Cardiac fibroblast (primary cell): Measurements from ENCODE around the gene PIGP.

Experiments
- DNase-seq, 2 donors: peaks; one replicate each; pipeline versions ENCODE4 v3.0.0 to v3.0.0-alpha.2; 2010; ENCODE audit warnings: low read depth in 2 of 2
- H3K4me3 ChIP-seq, 2 donors: replicated peaks in 1 of 2; 1 replicate in 1 of 2; 2 replicates in 1 of 2; pipeline ENCODE4 v1.5.1; 2011; ENCODE audit warnings: low read depth in 2 of 2, low read length in 2 of 2, mild to moderate bottlenecking in 2 of 2, moderate library complexity in 1 of 2
- TF ChIP-seq, protein P1 (sequence below): IDR thresholded peaks from one replicate; pipeline ENCODE4 v1.5.1; 2011; ENCODE audit warnings: low read depth, mild to moderate bottlenecking, low read length, inconsistent platforms

PIGP gene

DNA sequence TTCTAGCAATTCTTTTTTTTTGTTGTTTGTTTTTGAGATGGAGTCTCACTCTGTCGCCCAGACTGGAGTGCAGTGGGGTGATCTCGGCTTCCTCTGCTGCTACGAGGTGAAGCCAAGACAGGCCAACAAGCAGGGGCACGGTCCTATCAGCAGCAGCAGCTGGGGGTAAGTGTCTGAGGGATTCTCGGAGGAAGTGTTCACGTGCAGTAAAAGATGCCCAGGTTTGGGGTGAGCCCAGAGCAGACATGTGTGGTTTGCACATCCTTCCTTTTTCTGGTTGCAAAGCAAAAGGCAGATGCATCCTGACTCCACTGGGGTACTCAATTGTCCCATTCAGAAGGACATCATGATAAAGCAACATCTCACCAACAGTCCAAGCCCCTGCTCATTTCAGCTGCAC is 27.7 kb downstream of the PIGP start:
- no peak for DNase-seq
- TF ChIP-seq, protein P1, sequence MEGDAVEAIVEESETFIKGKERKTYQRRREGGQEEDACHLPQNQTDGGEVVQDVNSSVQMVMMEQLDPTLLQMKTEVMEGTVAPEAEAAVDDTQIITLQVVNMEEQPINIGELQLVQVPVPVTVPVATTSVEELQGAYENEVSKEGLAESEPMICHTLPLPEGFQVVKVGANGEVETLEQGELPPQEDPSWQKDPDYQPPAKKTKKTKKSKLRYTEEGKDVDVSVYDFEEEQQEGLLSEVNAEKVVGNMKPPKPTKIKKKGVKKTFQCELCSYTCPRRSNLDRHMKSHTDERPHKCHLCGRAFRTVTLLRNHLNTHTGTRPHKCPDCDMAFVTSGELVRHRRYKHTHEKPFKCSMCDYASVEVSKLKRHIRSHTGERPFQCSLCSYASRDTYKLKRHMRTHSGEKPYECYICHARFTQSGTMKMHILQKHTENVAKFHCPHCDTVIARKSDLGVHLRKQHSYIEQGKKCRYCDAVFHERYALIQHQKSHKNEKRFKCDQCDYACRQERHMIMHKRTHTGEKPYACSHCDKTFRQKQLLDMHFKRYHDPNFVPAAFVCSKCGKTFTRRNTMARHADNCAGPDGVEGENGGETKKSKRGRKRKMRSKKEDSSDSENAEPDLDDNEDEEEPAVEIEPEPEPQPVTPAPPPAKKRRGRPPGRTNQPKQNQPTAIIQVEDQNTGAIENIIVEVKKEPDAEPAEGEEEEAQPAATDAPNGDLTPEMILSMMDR: no peak

DNA sequence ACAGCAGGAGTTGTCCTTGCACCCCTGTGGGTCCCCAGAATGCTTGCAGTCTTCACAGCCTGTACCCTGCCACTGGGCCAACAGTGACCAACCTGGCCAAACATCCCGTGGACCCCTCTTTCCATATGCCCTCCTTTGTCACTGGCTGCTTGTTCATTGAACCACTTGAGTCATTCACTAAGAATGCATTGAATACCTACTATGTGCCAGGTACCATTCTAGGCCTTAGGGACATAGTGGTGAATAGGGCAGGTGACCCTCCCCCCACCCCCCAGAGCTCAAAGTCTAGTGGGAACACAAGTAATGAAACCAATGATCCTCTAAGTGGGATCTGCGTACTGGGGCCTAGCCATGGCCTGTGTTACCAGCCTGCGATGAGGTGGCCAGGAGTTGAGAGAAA is 28.2 kb downstream of the PIGP start:
- TF ChIP-seq, protein P1: no peak
- no peak for DNase-seq
- no peak overlapping the region for H3K4me3 ChIP-seq

More for the DNA sequence above, 27.7 kb downstream of the PIGP start:
- no peak overlapping the region for H3K4me3 ChIP-seq

DNA sequence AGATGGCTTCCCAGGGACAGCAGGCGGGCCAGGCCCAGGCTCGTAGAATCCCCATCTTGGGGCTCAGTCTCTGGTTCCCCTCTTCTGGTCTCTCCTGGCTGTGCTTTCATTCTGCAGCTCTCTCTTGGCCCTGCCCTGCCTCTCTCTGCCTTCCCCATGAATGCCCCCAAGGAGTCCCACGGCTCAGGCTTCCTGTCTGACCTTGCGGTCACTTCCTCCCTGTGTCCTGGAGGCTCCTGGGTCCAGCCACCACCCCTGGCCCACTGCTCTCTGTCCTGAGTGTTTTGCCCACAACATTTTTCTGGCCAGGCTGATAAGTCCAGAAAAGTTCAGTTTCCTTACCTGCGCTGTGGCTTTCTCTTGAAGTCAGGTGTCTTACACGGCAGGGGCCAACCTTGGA is 29.1 kb downstream of the PIGP start:
- no peak overlapping the region for H3K4me3 ChIP-seq
- DNase-seq: no peak
- TF ChIP-seq, protein P1: no peak

DNA sequence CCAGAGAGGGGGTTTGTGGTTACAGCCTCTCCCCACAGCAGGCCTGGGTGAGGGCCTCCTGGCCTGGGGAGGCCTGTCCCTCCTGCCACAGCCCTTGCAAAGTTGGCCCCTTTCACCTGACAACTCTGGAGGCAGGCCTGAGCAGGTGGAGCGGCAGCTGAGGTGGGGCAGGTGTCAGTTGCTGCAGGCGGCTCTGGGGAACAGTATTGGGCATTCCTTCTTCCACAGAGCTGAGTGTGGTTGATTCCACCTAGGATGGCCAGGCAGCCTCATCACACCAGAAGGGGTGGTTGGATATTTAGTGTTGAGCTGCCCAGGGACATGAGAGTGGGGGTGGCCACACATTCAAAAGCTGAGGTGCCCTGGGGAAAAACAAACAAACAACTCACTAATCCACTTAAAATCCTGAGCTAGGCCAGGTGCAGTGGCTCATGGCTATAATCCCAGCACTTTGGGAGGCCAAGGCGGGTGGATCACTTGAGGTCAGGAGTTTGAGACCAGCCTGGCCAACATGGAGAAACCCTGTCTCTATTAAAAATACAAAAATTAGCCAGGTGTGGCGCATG is 31.1 kb downstream of the PIGP start:
- DNase-seq: no peak
- TF ChIP-seq, protein P1: no peak
- no peak overlapping the region for H3K4me3 ChIP-seq

DNA sequence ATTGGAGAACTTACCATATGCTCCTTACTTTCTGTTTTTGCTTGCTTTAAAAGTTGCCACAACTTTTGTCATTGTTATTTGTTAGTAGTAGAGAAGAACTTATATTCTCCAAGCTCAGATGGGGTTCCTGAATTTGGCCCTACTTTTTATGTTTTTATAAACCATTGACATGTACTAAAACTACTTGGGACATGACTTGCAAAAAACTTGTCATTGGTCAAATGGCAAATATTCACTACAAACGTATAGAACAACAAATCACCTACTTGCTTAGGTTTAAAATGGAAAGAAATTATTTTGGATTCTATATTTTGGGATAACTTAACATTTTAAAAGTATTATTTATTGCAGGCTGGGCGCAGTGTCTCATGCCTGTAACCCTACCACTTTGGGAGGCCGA is 32.7 kb downstream of the PIGP start:
- DNase-seq: no peak
- TF ChIP-seq, protein P1: no peak
- no peak overlapping the region for H3K4me3 ChIP-seq

DNA sequence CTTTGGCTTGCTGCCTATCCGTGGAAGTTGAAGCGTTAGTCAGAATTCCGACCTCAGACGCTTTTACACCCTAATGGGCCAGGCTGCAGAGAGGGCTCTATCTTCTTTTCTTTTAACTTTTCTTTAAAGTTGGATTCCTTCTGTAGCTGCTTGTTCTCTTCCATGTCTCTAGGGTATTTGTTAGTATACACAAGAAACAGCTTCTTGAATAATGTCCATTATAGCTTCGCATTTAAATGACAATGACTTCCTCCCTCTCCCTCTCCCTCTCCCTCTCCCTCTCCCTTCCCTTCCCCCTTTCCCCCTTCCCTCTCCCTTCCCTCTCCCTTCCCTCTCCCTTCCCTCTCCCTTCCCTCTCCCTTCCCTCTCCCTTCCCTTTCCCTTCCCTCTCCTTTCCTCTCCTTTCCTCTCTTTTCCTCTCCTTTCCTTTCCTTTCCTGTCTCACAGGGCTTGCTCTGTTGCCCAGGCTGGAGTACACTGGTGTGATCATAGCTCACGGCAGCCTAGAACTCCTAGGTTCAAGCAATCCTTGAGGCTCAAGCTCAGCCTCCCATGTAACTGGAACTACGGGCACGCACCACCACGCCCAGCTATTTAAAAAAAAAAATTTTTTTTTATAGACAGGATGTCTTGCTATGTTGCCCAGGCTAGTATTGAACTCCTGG is 33.3 kb downstream of the PIGP start:
- TF ChIP-seq, protein P1: no peak
- DNase-seq: peak in 1 of 2 donors; percentile 12
- no peak overlapping the region for H3K4me3 ChIP-seq
